Heart left ventricle (tissue), 16 donors: ENCODE measurements around the gene KRT222. TPM values are rescaled to one million over a fixed set of nuclear protein-coding genes. Genes with fewer than 3 reads are reported as not detected.
A peak's percentile ranks its signal among the peaks of the same experiment; 100 is the strongest.

Experiments used
- ATAC-seq, 4 donors: fragments of 200-7000 bp; cut with Tn5 transposase; one replicate each; pipeline ENCODE4 v1.9.1; 2020 to 2022; ENCODE audit warnings: moderate library complexity in 4 of 4, mild to moderate bottlenecking in 3 of 4, moderate number of reproducible peaks in 1 of 4
- DNase-seq, 5 donors: peaks; one replicate each; pipeline ENCODE4 v3.0.0-alpha.2; 2020
- H3K27ac ChIP-seq, 12 donors: fragments of 200-600 bp; sonication (generic) in 4 of 12; one replicate each; pipeline versions ENCODE4 v1.5.0 to v1.8.0; 2016 to 2022; ENCODE audit warnings: mild to moderate bottlenecking in 2 of 12
- H3K27me3 ChIP-seq, 9 donors: fragments of 200-600 bp; sonication (generic) in 2 of 9; one replicate each; pipeline versions ENCODE4 v1.5.1 to v1.8.0; 2016 to 2022; ENCODE audit warnings: mild to moderate bottlenecking in 3 of 9
- H3K36me3 ChIP-seq, 9 donors: fragments of 200-600 bp; sonication (generic) in 2 of 9; one replicate each; pipeline versions ENCODE4 v1.5.0 to v1.8.0; 2018 to 2022; ENCODE audit warnings: mild to moderate bottlenecking in 2 of 9
- H3K4me1 ChIP-seq, 12 donors: fragments of 200-600 bp; sonication (generic) in 4 of 12; one replicate each; pipeline versions ENCODE4 v1.5.0 to v1.8.0; 2016 to 2022; ENCODE audit warnings: mild to moderate bottlenecking in 3 of 12
- H3K4me3 ChIP-seq, 12 donors: fragments of 200-600 bp; sonication (generic) in 4 of 12; one replicate each; pipeline versions ENCODE4 v1.5.0 to v1.8.0; 2017 to 2022; ENCODE audit warnings: mild to moderate bottlenecking in 9 of 12, moderate library complexity in 4 of 12
- H3K9me3 ChIP-seq, 12 donors: fragments of 200-600 bp; sonication (generic) in 4 of 12; one replicate each; pipeline versions ENCODE4 v1.5.0 to v1.8.0; 2016 to 2022; ENCODE audit warnings: mild to moderate bottlenecking in 1 of 12
- CTCF ChIP-seq, 12 donors: fragments of 200-600 bp; sonication (generic) in 4 of 12; IDR thresholded peaks; one replicate each; pipeline versions ENCODE4 v1.5.0 to v1.8.0; 2018 to 2022; ENCODE audit warnings: antibody characterized with exemption in 12 of 12, mild to moderate bottlenecking in 5 of 12
- POLR2A ChIP-seq, 2 donors: fragments of 450-650 bp; IDR thresholded peaks; one replicate each; pipeline ENCODE4 v1.6.1; 2017; ENCODE audit warnings: antibody characterized with exemption in 2 of 2, mild to moderate bottlenecking in 2 of 2, moderate library complexity in 2 of 2
- WGBS, 4 donors: extraction: QIAGEN DNeasy Blood & Tissue Kit in 2 of 4; methylation state at CpG; one replicate each; pipeline versions ENCODE4 v1.1.5 to v1.1.7; 2013 to 2018; 5-methylcytosine and 5-hydroxymethylcytosine counted together
- intact Hi-C, 10 donors: fragments of 100-400 bp; cut with DNase I; formaldehyde crosslinking; loops; one replicate each; pipeline versions ENCODE4 v1.11.1 to v1.14.2; 2022
- polyA plus RNA-seq, 2 donors: library from polyadenylated mRNA; stranded (reverse); fragments of 200-250 nt; gene quantifications; one replicate each; pipeline ENCODE4 v1.2.3, GENCODE V29; 2013
- total RNA-seq, 9 donors: library from RNA; depleted of rRNA in 2 of 9; stranded (reverse); fragments of >200 nt in 2 of 9; fragmentation: NEBNext Ultra II Directional in 3 of 9; extraction: Animal tissue kit (Norgen Biotek cat#: 25700) in 3 of 9; gene quantifications; one replicate each; pipeline versions ENCODE4 v1.1.0 to v1.2.4, GENCODE V29; 2016 to 2023
- donor health status: ischemic (EF 13 %, LVEDD 7.1; RV severe dilation, severe dysfunction).
- donor health status: healthy with polysubstance abuse.
- donor health status: DM: no; HTN: yes; CAD: no.
- donor health status: DM: no; HTN: no; CAD: no.
- donor health status: ischemic (EF 25% LVEDD 6.9; RV normal size, moderate dysfunction).
- donor health status: ischemic (EF 25% LVEDD 5.7; RV mildly dilated, moderate dysfunction).
- donor health status: healthy.
- donor health status: DM: yes; HTN: yes; CAD: no.
- donor health status: ischemic (EF 35%, LVEDD 5.7; RV mildly dilated, moderate dysfunction).
- donor health status: nonischemic (EF 11% LVEDD 7.7; RV severe dilation, severe dysfunction).
- donor health status: DM: yes; HTN: yes; CAD: no.
- donor health status: PGD.
- donor health status: ischemic (EF 29% LVEDD 5.4; RV normal size, mild dysfunction).
- donor health status: nonischemic (EF 23%, LVEDD 6.1; RV moderate dilation, normal function).

The KRT222 gene
- total and polyA plus RNA-seq, 11 donors: 0.25 to 1.3 (median 0.96) TPM; not detected in 6

- TF ChIP-seq CTCF (IDR thresholded peaks at IDR 0.05): no peak
- Histone ChIP-seq H3K9me3 (no peaks in the 10 kb centered on the region), H3K4me1 (peaks cover 0 to 6% (median 0%) of the 10 kb centered on the region in 12 donors), H3K4me3 (no peak overlapping the region), H3K27ac (peak overlapping the region in 1 of 12 donors; percentile 12), H3K27me3 (peaks cover 0 to under 1% (median 0%) of the 10 kb centered on the region in 9 donors), H3K36me3 (no peaks in the 10 kb centered on the region)
- intact Hi-C loops: loop anchor here in 1 of 10 donors (10.0 kb wide), 1 partner anchor 1057 kb away; no protein-coding TSS in a partner anchor
- DNase-seq: no peak
- no peak for ATAC-seq
- WGBS, 4 donors: 66 to 82% (median 78%) methylated on average over 5 to 6 of the region's 6 CpGs
These were observed 56.9 kb downstream of the KRT222 start for GRCh38 chr17:40608061-40608581.

- Histone ChIP-seq H3K27ac (peak overlapping the region in 1 of 12 donors; percentile 12), H3K9me3 (no peaks in the 10 kb centered on the region), H3K27me3 (no peaks in the 10 kb centered on the region), H3K4me1 (peaks cover 0 to 6% (median 0%) of the 10 kb centered on the region in 12 donors), H3K4me3 (no peak overlapping the region), H3K36me3 (no peaks in the 10 kb centered on the region)
- no peak for ATAC-seq
- DNase-seq: no peak
- 74 to 85% (median 77%) methylated on average over 5 of the region's 5 CpGs for WGBS, 4 donors
- intact Hi-C loops: loop anchor here in 1 of 10 donors (10.0 kb wide), 1 partner anchor 1057 kb away; no protein-coding TSS in a partner anchor
- no peak for TF ChIP-seq POLR2A (IDR thresholded peaks at IDR 0.05)
- TF ChIP-seq CTCF (IDR thresholded peaks at IDR 0.05): no peak
These were observed 57.3 kb downstream of the KRT222 start for GRCh38 chr17:40607641-40608040.

- peaks cover 0 to 6% (median 0%) of the 10 kb centered on the region in 12 donors for H3K4me1 ChIP-seq
- TF ChIP-seq CTCF (IDR thresholded peaks at IDR 0.05): no peak
- TF ChIP-seq POLR2A (IDR thresholded peaks at IDR 0.05): no peak
- no peak for DNase-seq
- no peak for ATAC-seq
- no peaks in the 10 kb centered on the region for H3K36me3 ChIP-seq
- WGBS, 4 donors: 68 to 83% (median 71%) methylated on average over 10 of the region's 10 CpGs
- intact Hi-C loops: loop anchor here in 1 of 10 donors (10.0 kb wide), 1 partner anchor 1058 kb away; no protein-coding TSS in a partner anchor
- H3K27ac ChIP-seq: no peak overlapping the region
- H3K4me3 ChIP-seq: no peak overlapping the region
- no peaks in the 10 kb centered on the region for H3K9me3 ChIP-seq
- no peaks in the 10 kb centered on the region for H3K27me3 ChIP-seq
These were observed 58.2 kb downstream of the KRT222 start for GRCh38 chr17:40606548-40607353.

GRCh38 chr17:40605306-40605705, 59.7 kb downstream of the KRT222 start:
- Histone ChIP-seq H3K36me3 (no peaks in the 10 kb centered on the region), H3K4me3 (no peak overlapping the region), H3K4me1 (peaks cover 0 to 6% (median 0%) of the 10 kb centered on the region in 12 donors), H3K27me3 (no peaks in the 10 kb centered on the region), H3K27ac (peak overlapping the region in 1 of 12 donors; percentile 52), H3K9me3 (no peaks in the 10 kb centered on the region)
- DNase-seq (no peak), ATAC-seq (no peak)
- no peak for TF ChIP-seq POLR2A (IDR thresholded peaks at IDR 0.05)
- WGBS, 4 donors: 89 to 93% (median 90%) methylated on average over 6 of the region's 6 CpGs
- intact Hi-C loops: loop anchor here in 1 of 10 donors (10.0 kb wide), 1 partner anchor 1059 kb away; no protein-coding TSS in a partner anchor

Other genes with a start within 250 kb of the KRT222 start
- 10 to 100 TPM in 1 of 9 donors, 1 to 10 TPM in 5, under 1 TPM in 3; 0.39 to 28.9 (median 1.7) TPM for gene TOP2A, start 247.3 kb downstream of the KRT222 start, total RNA-seq
- under 1 TPM; 0.11 to 0.28 TPM for gene TOP2A, start 247.3 kb downstream of the KRT222 start, polyA plus RNA-seq
- 100 to 1,000 TPM; 103 to 342 (median 129) TPM for gene IGFBP4, start 221.7 kb downstream of the KRT222 start, total RNA-seq
- gene IGFBP4, start 221.7 kb downstream of the KRT222 start, polyA plus RNA-seq: 100 to 1,000 TPM; 136 to 174 TPM
- gene TNS4, start 163.6 kb downstream of the KRT222 start, total RNA-seq: under 1 TPM in 2 of 9 donors, not detected in 7; 0.16 to 0.91 TPM
- not detected for gene TNS4, start 163.6 kb downstream of the KRT222 start, polyA plus RNA-seq
- 1 to 10 TPM in 1 of 9 donors, under 1 TPM in 5, not detected in 3; 0.09 to 2.2 (median 0.23) TPM for gene CCR7, start 99.7 kb downstream of the KRT222 start, total RNA-seq
- gene CCR7, start 99.7 kb downstream of the KRT222 start, polyA plus RNA-seq: under 1 TPM; 0.15 to 0.35 TPM
- gene SMARCE1, start 17.4 kb downstream of the KRT222 start, total RNA-seq: 10 to 100 TPM; 51.8 to 88.0 (median 59.4) TPM
- gene SMARCE1, start 17.4 kb downstream of the KRT222 start, polyA plus RNA-seq: 10 to 100 TPM; 38.6 to 60.9 TPM
- gene KRT24, start 38.6 kb upstream of the KRT222 start, total RNA-seq: not detected
- not detected for gene KRT24, start 38.6 kb upstream of the KRT222 start, polyA plus RNA-seq
- gene KRT25, start 90.2 kb upstream of the KRT222 start, total RNA-seq: not detected
- not detected for gene KRT25, start 90.2 kb upstream of the KRT222 start, polyA plus RNA-seq
- gene KRT26, start 107.0 kb upstream of the KRT222 start, total RNA-seq: not detected
- not detected for gene KRT26, start 107.0 kb upstream of the KRT222 start, polyA plus RNA-seq
- gene KRT27, start 117.4 kb upstream of the KRT222 start, total RNA-seq: not detected
- not detected for gene KRT27, start 117.4 kb upstream of the KRT222 start, polyA plus RNA-seq
- gene KRT28, start 134.8 kb upstream of the KRT222 start, total RNA-seq: not detected
- not detected for gene KRT28, start 134.8 kb upstream of the KRT222 start, polyA plus RNA-seq
- 10 to 100 TPM; 17.6 to 70.8 (median 50.1) TPM for gene KRT10, start 157.4 kb upstream of the KRT222 start, total RNA-seq
- 10 to 100 TPM; 21.9 to 81.9 TPM for gene KRT10, start 157.4 kb upstream of the KRT222 start, polyA plus RNA-seq
- gene KRT12, start 202.0 kb upstream of the KRT222 start, total RNA-seq: not detected
- not detected for gene KRT12, start 202.0 kb upstream of the KRT222 start, polyA plus RNA-seq
- gene KRT20, start 220.1 kb upstream of the KRT222 start, total RNA-seq: not detected
- gene KRT20, start 220.1 kb upstream of the KRT222 start, polyA plus RNA-seq: under 1 TPM in 1 of 2 donors, not detected in 1; 0.12 TPM